ENCODE results near the gene TPRG1L. TPM values are rescaled to one million over a fixed set of nuclear protein-coding genes. Genes with fewer than 3 reads are reported as not detected.

Gene TPRG1L
- total and polyA plus RNA-seq, 4 donors: 24.1 to 46.6 (median 32.9) TPM

GRCh38 chr1:3606779-3607702, 17.8 kb upstream of the TPRG1L start:
- no peaks in the 10 kb centered on the region for H3K27me3 ChIP-seq (ENCODE audit: control insufficient read depth in 3 of 3, insufficient read depth in 3 of 3, low read length in 2 of 3)
- DNase-seq (no peak), ATAC-seq (ENCODE audit: insufficient read depth, low FRiP score) (no peak)
- 89 to 91% methylated on average over 23 of the region's 23 CpGs for whole genome bisulfite sequencing, 2 donors
- H3K9ac ChIP-seq (ENCODE audit: insufficient read depth in 1 of 2, low read length in 2 of 2): no peak overlapping the region
- H3K9me3 ChIP-seq (ENCODE audit: control insufficient read depth in 4 of 4, insufficient read depth in 3 of 4, low read length in 3 of 4): no peaks in the 10 kb centered on the region
- TF ChIP-seq CTCF (IDR thresholded peaks at IDR 0.05; ENCODE audit: control extremely low read depth, extremely low read depth): no peak
- peaks cover 0 to 44% (median 21%) of the 10 kb centered on the region in 5 donors for H3K4me1 ChIP-seq (ENCODE audit: control insufficient read depth in 5 of 5, insufficient read depth in 5 of 5, low read length in 5 of 5)
- no peak overlapping the region for H3K4me3 ChIP-seq
- no peak overlapping the region for H3K27ac ChIP-seq (ENCODE audit: low read depth in 1 of 2, low read length in 1 of 2)
- peaks cover 0 to 12% (median 5%) of the 10 kb centered on the region in 4 donors for H3K36me3 ChIP-seq (ENCODE audit: control insufficient read depth in 4 of 4, insufficient read depth in 4 of 4, low read length in 4 of 4)

- H3K27ac ChIP-seq (ENCODE audit: low read depth in 1 of 2, low read length in 1 of 2): no peak overlapping the region
- no peak overlapping the region for H3K4me3 ChIP-seq
- DNase-seq (no peak), ATAC-seq (ENCODE audit: insufficient read depth, low FRiP score) (no peak)
- H3K9ac ChIP-seq (ENCODE audit: insufficient read depth in 1 of 2, low read length in 2 of 2): no peak overlapping the region
- TF ChIP-seq CTCF (IDR thresholded peaks at IDR 0.05; ENCODE audit: control extremely low read depth, extremely low read depth): no peak
- WGBS, 2 donors: 91 to 95% methylated on average over 18 of the region's 18 CpGs
- no peaks in the 10 kb centered on the region for H3K27me3 ChIP-seq (ENCODE audit: control insufficient read depth in 3 of 3, insufficient read depth in 3 of 3, low read length in 2 of 3)
- H3K4me1 ChIP-seq (ENCODE audit: control insufficient read depth in 5 of 5, insufficient read depth in 5 of 5, low read length in 5 of 5): peaks cover 0 to 50% (median 21%) of the 10 kb centered on the region in 5 donors
- H3K9me3 ChIP-seq (ENCODE audit: control insufficient read depth in 4 of 4, insufficient read depth in 3 of 4, low read length in 3 of 4): no peaks in the 10 kb centered on the region
- peaks cover 0 to 9% (median 4%) of the 10 kb centered on the region in 4 donors for H3K36me3 ChIP-seq (ENCODE audit: control insufficient read depth in 4 of 4, insufficient read depth in 4 of 4, low read length in 4 of 4)
Observed at GRCh38 chr1:3607703-3608065, 17.1 kb upstream of the TPRG1L start.

- no peak for TF ChIP-seq CTCF (IDR thresholded peaks at IDR 0.05; ENCODE audit: control extremely low read depth, extremely low read depth)
- Histone ChIP-seq H3K27ac (ENCODE audit: low read depth in 1 of 2, low read length in 1 of 2) (no peak overlapping the region), H3K9ac (ENCODE audit: insufficient read depth in 1 of 2, low read length in 2 of 2) (no peak overlapping the region), H3K9me3 (ENCODE audit: control insufficient read depth in 4 of 4, insufficient read depth in 3 of 4, low read length in 3 of 4) (no peaks in the 10 kb centered on the region), H3K36me3 (ENCODE audit: control insufficient read depth in 4 of 4, insufficient read depth in 4 of 4, low read length in 4 of 4) (peaks cover 0 to 9% (median 4%) of the 10 kb centered on the region in 4 donors), H3K27me3 (ENCODE audit: control insufficient read depth in 3 of 3, insufficient read depth in 3 of 3, low read length in 2 of 3) (no peaks in the 10 kb centered on the region), H3K4me3 (no peak overlapping the region), H3K4me1 (ENCODE audit: control insufficient read depth in 5 of 5, insufficient read depth in 5 of 5, low read length in 5 of 5) (peaks cover 0 to 54% (median 21%) of the 10 kb centered on the region in 5 donors)
- 86 to 91% methylated on average over 7 of the region's 7 CpGs for WGBS, 2 donors
- DNase-seq (no peak), ATAC-seq (ENCODE audit: insufficient read depth, low FRiP score) (no peak)
Observed at GRCh38 chr1:3608154-3608553, 16.7 kb upstream of the TPRG1L start.
